HCT116 (cell line): ENCODE data around the gene GPX2. TPM values are rescaled to one million over a fixed set of nuclear protein-coding genes. Genes with fewer than 3 reads are reported as not detected.

Source experiments
- ATAC-seq: fragments of 200-7000 bp; cut with Tn5 transposase; 2 replicates; pipeline ENCODE4 v1.9.1; 2020; ENCODE audit warnings: mild to moderate bottlenecking, moderate library complexity
- BruUV-seq: library from RNA; stranded (reverse); fragments of 400-500 nt; replicated peaks from 2 replicates; lab custom pipeline; 2021; lab: Mats Ljungman, UMichigan
- CTCF ChIA-PET: fragments of 300-600 bp; sonication (Branson Sonifier 250); formaldehyde crosslinking; loops from one replicate; lab custom pipeline; 2021; ENCODE audit warnings: antibody characterized with exemption; lab: Charles Lee
- POLR2A ChIA-PET: fragments of 300-600, 350-600 bp; sonication (Branson Sonifier 250); formaldehyde crosslinking; loops from one replicate; lab custom pipeline; 2021; ENCODE audit warnings: antibody characterized with exemption; lab: Charles Lee
- RAD21 ChIA-PET, 2 experiments: fragments of 300-600 bp; sonication (Branson Sonifier 250); formaldehyde crosslinking; loops; one replicate each; lab custom pipeline; 2023; ENCODE audit warnings: low total read pairs in 2 of 2; ENCODE audit not compliant: uncharacterized antibody in 2 of 2, unreplicated experiment in 2 of 2, low non-redundant PET in 1 of 2; lab: Charles Lee
- DNase-seq: peaks from one replicate; pipeline ENCODE4 v3.0.0-alpha.2; 2010; ENCODE audit warnings: low read depth, low spot score
- H2AFZ ChIP-seq: fragments of 200-600 bp; shearing (Covaris generic), sonication (generic); 2 replicates; pipeline ENCODE4 v1.6.1; 2017; ENCODE audit warnings: low read depth, mixed run types, mixed read lengths, antibody characterized with exemption, low read length; ENCODE audit not compliant: poor library complexity, severe bottlenecking
- H3K27ac ChIP-seq: 2 replicates; pipeline ENCODE4 v1.5.1; 2012; ENCODE audit warnings: low read depth, low read length
- H3K27me3 ChIP-seq: fragments of 200-600 bp; sonication (generic); 2 replicates; pipeline ENCODE4 v1.6.1; 2016; ENCODE audit warnings: mixed run types, low read length, mixed read lengths; ENCODE audit not compliant: insufficient read depth
- H3K36me3 ChIP-seq, 2 experiments: fragments of 200-500 bp in 1 of 2; fragments of 200-600 bp in 1 of 2; sonication (Bioruptor generic) in 1 of 2; sonication (generic) in 1 of 2; 2 replicates each; pipeline versions ENCODE4 v1.5.1 to v1.6.1; 2014 to 2016; ENCODE audit warnings: low read length in 2 of 2, inconsistent platforms in 1 of 2, mixed read lengths in 1 of 2, mixed run types in 1 of 2; ENCODE audit not compliant: insufficient read depth in 2 of 2, control insufficient read depth in 1 of 2
- H3K4me1 ChIP-seq, 2 experiments: fragments of 200-600 bp in 1 of 2; sonication (generic) in 1 of 2; 2 replicates each; pipeline versions ENCODE4 v1.5.1 to v1.6.1; 2012 to 2017; ENCODE audit warnings: low read length in 2 of 2, inconsistent platforms in 1 of 2, mild to moderate bottlenecking in 1 of 2, mixed read lengths in 1 of 2, mixed run types in 1 of 2, moderate library complexity in 1 of 2; ENCODE audit not compliant: insufficient read depth in 2 of 2, control insufficient read depth in 1 of 2
- H3K4me2 ChIP-seq: fragments of 200-600 bp; sonication (generic); 2 replicates; pipeline ENCODE4 v1.6.1; 2017; ENCODE audit warnings: mixed run types, low read length, mixed read lengths
- H3K4me3 ChIP-seq, 2 experiments: fragments of 200-600 bp in 1 of 2; sonication (generic) in 1 of 2; replicated peaks in 1 of 2; 2 replicates each; pipeline ENCODE4 v1.5.1; 2011 to 2016; ENCODE audit warnings: low read length in 2 of 2, control low read depth in 1 of 2, low read depth in 1 of 2, mild to moderate bottlenecking in 1 of 2, mixed read lengths in 1 of 2, mixed run types in 1 of 2
- H3K79me2 ChIP-seq: fragments of 200-600 bp; sonication (generic); 2 replicates; pipeline ENCODE4 v1.6.1; 2017; ENCODE audit warnings: mild to moderate bottlenecking, mixed run types, low read length, moderate library complexity, mixed read lengths; ENCODE audit not compliant: insufficient read depth
- H3K9ac ChIP-seq: fragments of 200-600 bp; sonication (generic); 2 replicates; pipeline ENCODE4 v1.6.1; 2016; ENCODE audit warnings: low read length, mixed read lengths
- H3K9me2 ChIP-seq: fragments of 200-600 bp; sonication (generic), shearing (Covaris generic); 2 replicates; pipeline ENCODE4 v1.6.1; 2017; ENCODE audit warnings: mixed run types, mild to moderate bottlenecking, moderate library complexity; ENCODE audit not compliant: insufficient read depth
- H3K9me3 ChIP-seq, 2 experiments: fragments of 200-500 bp in 1 of 2; fragments of 200-600 bp in 1 of 2; sonication (Bioruptor generic) in 1 of 2; sonication (generic) in 1 of 2; 2 replicates each; pipeline ENCODE4 v1.6.1; 2014 to 2017; ENCODE audit warnings: low read length in 2 of 2, mixed read lengths in 2 of 2, inconsistent platforms in 1 of 2, low read depth in 1 of 2, mild to moderate bottlenecking in 1 of 2, mixed run types in 1 of 2, moderate library complexity in 1 of 2; ENCODE audit not compliant: control insufficient read depth in 1 of 2, insufficient read depth in 1 of 2
- H4K20me1 ChIP-seq: fragments of 200-600 bp; sonication (generic), shearing (Covaris generic); 2 replicates; pipeline ENCODE4 v1.6.1; 2017; ENCODE audit warnings: mixed run types, mild to moderate bottlenecking, moderate library complexity; ENCODE audit not compliant: insufficient read depth
- CEBPB ChIP-seq: IDR thresholded peaks from 2 replicates; pipeline ENCODE4 v1.6.1; 2012; ENCODE audit warnings: low read depth
- EGR1 ChIP-seq: IDR thresholded peaks from 2 replicates; pipeline ENCODE4 v1.6.1; 2012; ENCODE audit warnings: low read depth
- ELF1 ChIP-seq: IDR thresholded peaks from 2 replicates; pipeline ENCODE4 v1.6.1; 2012; ENCODE audit warnings: low read depth, borderline replicate concordance
- EZH2 ChIP-seq: fragments of 200-600 bp; sonication (generic); IDR thresholded peaks from 2 replicates; pipeline ENCODE4 v1.6.1; 2017; ENCODE audit warnings: antibody characterized with exemption, mixed run types
- RAD21 ChIP-seq: IDR thresholded peaks from 2 replicates; pipeline ENCODE4 v1.6.1; 2012; ENCODE audit warnings: low read depth, mild to moderate bottlenecking
- SIN3A ChIP-seq: IDR thresholded peaks from 2 replicates; pipeline ENCODE4 v1.6.1; 2012; ENCODE audit warnings: low read depth
- SP1 ChIP-seq: IDR thresholded peaks from 2 replicates; pipeline ENCODE4 v1.6.1; 2012; ENCODE audit warnings: low read depth
- YY1 ChIP-seq: IDR thresholded peaks from 2 replicates; pipeline ENCODE4 v1.6.1; 2011; ENCODE audit warnings: low read length, low read depth, moderate library complexity, mild to moderate bottlenecking; ENCODE audit not compliant: insufficient replicate concordance; ENCODE audit errors: extremely low read depth
- ZFX ChIP-seq: fragments of 450-650 bp; IDR thresholded peaks from 2 replicates; pipeline ENCODE4 v1.6.1; 2017
- ZNF274 ChIP-seq: fragments of 200-500 bp; sonication (Bioruptor generic); IDR thresholded peaks from 2 replicates; pipeline ENCODE4 v1.6.1; 2014; ENCODE audit warnings: mild to moderate bottlenecking, low read depth, low read length, inconsistent platforms
- intact Hi-C: fragments of 100-400 bp; cut with micrococcal nuclease; formaldehyde crosslinking; loops from 2 replicates; pipeline ENCODE4 v1.10.0; 2022
- total RNA-seq: library from RNA; stranded (reverse); gene quantifications from one replicate; pipeline ENCODE4 v1.2.1, GENCODE V29; 2021; ENCODE audit not compliant: unreplicated experiment
- TF ChIP-seq, protein P1 (sequence below): IDR thresholded peaks from 2 replicates; pipeline ENCODE4 v1.6.1; 2012
- TF ChIP-seq, protein P2 (sequence below): IDR thresholded peaks from 2 replicates; pipeline ENCODE4 v1.6.1; 2011; ENCODE audit warnings: mild to moderate bottlenecking, low read length, moderate library complexity; ENCODE audit not compliant: insufficient replicate concordance; ENCODE audit errors: extremely low read depth
- TF ChIP-seq, protein P3 (sequence below), 3 experiments: fragments of 200-600 bp in 1 of 3; sonication (generic) in 1 of 3; IDR thresholded peaks in 2 of 3; conservative IDR thresholded peaks in 1 of 3; 2 replicates each; pipeline ENCODE4 v1.5.1; 2012 to 2017; ENCODE audit warnings: low read depth in 2 of 3, low read length in 2 of 3, antibody characterized with exemption in 1 of 3, borderline replicate concordance in 1 of 3, control low read depth in 1 of 3, mild to moderate bottlenecking in 1 of 3, mixed read lengths in 1 of 3, mixed run types in 1 of 3, moderate library complexity in 1 of 3; ENCODE audit not compliant: insufficient read depth in 1 of 3
- TF ChIP-seq, protein P4 (sequence below): IDR thresholded peaks from 2 replicates; pipeline ENCODE4 v1.6.1; 2012; ENCODE audit warnings: low read depth
- TF ChIP-seq, protein P5 (sequence below): IDR thresholded peaks from 2 replicates; pipeline ENCODE4 v1.6.1; 2012

The GPX2 gene
- total RNA-seq, 1 experiment from 2014 or later, result 0.61 TPM

DNA sequence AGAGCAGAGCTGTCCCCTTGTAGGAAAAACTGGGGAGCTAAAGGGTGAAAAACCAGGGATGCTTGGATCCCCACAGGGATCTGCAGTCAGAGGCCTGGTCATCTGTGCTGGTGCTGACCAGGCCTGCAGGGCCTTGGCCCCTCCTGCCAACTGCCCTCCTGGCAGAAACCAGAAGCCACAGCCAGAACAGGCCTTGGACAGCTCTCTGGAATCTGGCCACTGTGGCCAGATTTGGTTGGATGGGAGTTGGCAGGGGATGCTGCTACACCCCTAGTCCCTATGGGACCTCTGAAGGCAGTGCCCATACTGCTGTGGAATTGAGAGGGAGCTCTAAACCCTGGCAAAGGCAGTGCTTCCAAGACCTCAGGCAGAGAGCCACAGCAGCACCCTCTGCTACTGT is 9.2 kb upstream of the GPX2 start:
- H2AFZ ChIP-seq, result no peak overlapping the region
- H3K9me2 ChIP-seq, result no peaks in the 10 kb centered on the region
- H3K36me3 ChIP-seq, result no peaks in the 10 kb centered on the region
- no peak overlapping the region for H3K4me2 ChIP-seq
- intact Hi-C loops, result no loop called here
- no peak overlapping the region for H3K27ac ChIP-seq
- H3K4me3 ChIP-seq, result no peak overlapping the region
- no peaks in the 10 kb centered on the region for H3K4me1 ChIP-seq
- no peaks in the 10 kb centered on the region for H3K9me3 ChIP-seq
- TF ChIP-seq ZNF274, result no peak
- TF ChIP-seq, protein P1, sequence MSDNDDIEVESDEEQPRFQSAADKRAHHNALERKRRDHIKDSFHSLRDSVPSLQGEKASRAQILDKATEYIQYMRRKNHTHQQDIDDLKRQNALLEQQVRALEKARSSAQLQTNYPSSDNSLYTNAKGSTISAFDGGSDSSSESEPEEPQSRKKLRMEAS, result no peak
- TF ChIP-seq EZH2, result no peak
- no peak for TF ChIP-seq SP1
- TF ChIP-seq RAD21, result no peak
- TF ChIP-seq SIN3A, result no peak
- no peak for TF ChIP-seq ELF1
- TF ChIP-seq CEBPB, result no peak
- no peak for TF ChIP-seq EGR1
- TF ChIP-seq, protein P2, sequence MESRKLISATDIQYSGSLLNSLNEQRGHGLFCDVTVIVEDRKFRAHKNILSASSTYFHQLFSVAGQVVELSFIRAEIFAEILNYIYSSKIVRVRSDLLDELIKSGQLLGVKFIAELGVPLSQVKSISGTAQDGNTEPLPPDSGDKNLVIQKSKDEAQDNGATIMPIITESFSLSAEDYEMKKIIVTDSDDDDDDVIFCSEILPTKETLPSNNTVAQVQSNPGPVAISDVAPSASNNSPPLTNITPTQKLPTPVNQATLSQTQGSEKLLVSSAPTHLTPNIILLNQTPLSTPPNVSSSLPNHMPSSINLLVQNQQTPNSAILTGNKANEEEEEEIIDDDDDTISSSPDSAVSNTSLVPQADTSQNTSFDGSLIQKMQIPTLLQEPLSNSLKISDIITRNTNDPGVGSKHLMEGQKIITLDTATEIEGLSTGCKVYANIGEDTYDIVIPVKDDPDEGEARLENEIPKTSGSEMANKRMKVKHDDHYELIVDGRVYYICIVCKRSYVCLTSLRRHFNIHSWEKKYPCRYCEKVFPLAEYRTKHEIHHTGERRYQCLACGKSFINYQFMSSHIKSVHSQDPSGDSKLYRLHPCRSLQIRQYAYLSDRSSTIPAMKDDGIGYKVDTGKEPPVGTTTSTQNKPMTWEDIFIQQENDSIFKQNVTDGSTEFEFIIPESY, result no peak
- no peak for TF ChIP-seq ZFX
- no peaks in the 10 kb centered on the region for H3K79me2 ChIP-seq
- H4K20me1 ChIP-seq, result no peaks in the 10 kb centered on the region
- CTCF ChIA-PET, result no interaction called here
- no peak for ATAC-seq
- no peak overlapping the region for H3K9ac ChIP-seq
- DNase-seq, result no peak
- RAD21 ChIA-PET, result no interaction called here
- H3K27me3 ChIP-seq, result no peaks in the 10 kb centered on the region
- POLR2A ChIA-PET, result no interaction called here
- no TSS peak for BruUV-seq

DNA sequence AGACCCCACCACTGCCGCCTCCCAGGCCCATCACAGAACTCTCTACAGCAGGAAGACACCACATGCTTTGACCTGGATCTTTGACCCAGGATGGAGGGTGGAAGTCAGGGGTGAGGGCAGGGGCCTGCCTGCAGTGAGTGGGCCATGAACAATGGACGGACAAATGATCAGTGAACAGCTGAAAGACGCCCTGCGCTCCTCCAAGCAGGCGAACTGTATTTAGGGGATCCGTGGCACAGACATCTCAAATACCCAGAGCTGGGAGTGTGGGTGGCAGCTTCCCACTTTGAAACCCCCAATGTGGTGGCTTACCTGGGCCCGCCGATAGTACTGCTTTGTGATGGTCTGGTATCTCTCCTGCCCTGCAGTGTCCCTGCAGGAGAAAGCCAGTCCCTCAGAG is 8.7 kb upstream of the GPX2 start:
- DNase-seq (no peak), ATAC-seq (no peak)
- H3K4me2 ChIP-seq, result no peak overlapping the region
- no peak overlapping the region for H3K27ac ChIP-seq
- H3K9me2 ChIP-seq, result no peaks in the 10 kb centered on the region
- ChIA-PET RAD21 (no interaction called here), POLR2A (no interaction called here), CTCF (no interaction called here)
- H3K4me1 ChIP-seq, result no peaks in the 10 kb centered on the region
- BruUV-seq, result no TSS peak
- H3K9me3 ChIP-seq, result no peaks in the 10 kb centered on the region
- H3K27me3 ChIP-seq, result no peaks in the 10 kb centered on the region
- intact Hi-C loops, result no loop called here
- H4K20me1 ChIP-seq, result no peaks in the 10 kb centered on the region
- no peaks in the 10 kb centered on the region for H3K79me2 ChIP-seq
- H2AFZ ChIP-seq, result no peak overlapping the region
- H3K36me3 ChIP-seq, result no peaks in the 10 kb centered on the region
- H3K9ac ChIP-seq, result no peak overlapping the region
- H3K4me3 ChIP-seq, result no peak overlapping the region
- TF ChIP-seq, protein P3, sequence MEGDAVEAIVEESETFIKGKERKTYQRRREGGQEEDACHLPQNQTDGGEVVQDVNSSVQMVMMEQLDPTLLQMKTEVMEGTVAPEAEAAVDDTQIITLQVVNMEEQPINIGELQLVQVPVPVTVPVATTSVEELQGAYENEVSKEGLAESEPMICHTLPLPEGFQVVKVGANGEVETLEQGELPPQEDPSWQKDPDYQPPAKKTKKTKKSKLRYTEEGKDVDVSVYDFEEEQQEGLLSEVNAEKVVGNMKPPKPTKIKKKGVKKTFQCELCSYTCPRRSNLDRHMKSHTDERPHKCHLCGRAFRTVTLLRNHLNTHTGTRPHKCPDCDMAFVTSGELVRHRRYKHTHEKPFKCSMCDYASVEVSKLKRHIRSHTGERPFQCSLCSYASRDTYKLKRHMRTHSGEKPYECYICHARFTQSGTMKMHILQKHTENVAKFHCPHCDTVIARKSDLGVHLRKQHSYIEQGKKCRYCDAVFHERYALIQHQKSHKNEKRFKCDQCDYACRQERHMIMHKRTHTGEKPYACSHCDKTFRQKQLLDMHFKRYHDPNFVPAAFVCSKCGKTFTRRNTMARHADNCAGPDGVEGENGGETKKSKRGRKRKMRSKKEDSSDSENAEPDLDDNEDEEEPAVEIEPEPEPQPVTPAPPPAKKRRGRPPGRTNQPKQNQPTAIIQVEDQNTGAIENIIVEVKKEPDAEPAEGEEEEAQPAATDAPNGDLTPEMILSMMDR (IDR thresholded peaks at IDR 0.05 in 2 of 3, conservative IDR thresholded peaks at IDR 0.05 in 1 of 3; ENCODE audit: borderline replicate concordance in 1 of 3, insufficient read depth in 1 of 3, low read depth in 2 of 3, low read length in 2 of 3), result no peak
- TF ChIP-seq, protein P4, sequence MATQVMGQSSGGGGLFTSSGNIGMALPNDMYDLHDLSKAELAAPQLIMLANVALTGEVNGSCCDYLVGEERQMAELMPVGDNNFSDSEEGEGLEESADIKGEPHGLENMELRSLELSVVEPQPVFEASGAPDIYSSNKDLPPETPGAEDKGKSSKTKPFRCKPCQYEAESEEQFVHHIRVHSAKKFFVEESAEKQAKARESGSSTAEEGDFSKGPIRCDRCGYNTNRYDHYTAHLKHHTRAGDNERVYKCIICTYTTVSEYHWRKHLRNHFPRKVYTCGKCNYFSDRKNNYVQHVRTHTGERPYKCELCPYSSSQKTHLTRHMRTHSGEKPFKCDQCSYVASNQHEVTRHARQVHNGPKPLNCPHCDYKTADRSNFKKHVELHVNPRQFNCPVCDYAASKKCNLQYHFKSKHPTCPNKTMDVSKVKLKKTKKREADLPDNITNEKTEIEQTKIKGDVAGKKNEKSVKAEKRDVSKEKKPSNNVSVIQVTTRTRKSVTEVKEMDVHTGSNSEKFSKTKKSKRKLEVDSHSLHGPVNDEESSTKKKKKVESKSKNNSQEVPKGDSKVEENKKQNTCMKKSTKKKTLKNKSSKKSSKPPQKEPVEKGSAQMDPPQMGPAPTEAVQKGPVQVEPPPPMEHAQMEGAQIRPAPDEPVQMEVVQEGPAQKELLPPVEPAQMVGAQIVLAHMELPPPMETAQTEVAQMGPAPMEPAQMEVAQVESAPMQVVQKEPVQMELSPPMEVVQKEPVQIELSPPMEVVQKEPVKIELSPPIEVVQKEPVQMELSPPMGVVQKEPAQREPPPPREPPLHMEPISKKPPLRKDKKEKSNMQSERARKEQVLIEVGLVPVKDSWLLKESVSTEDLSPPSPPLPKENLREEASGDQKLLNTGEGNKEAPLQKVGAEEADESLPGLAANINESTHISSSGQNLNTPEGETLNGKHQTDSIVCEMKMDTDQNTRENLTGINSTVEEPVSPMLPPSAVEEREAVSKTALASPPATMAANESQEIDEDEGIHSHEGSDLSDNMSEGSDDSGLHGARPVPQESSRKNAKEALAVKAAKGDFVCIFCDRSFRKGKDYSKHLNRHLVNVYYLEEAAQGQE, result no peak
- no peak for TF ChIP-seq YY1
- TF ChIP-seq, protein P5, sequence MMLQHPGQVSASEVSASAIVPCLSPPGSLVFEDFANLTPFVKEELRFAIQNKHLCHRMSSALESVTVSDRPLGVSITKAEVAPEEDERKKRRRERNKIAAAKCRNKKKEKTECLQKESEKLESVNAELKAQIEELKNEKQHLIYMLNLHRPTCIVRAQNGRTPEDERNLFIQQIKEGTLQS, result no peak
